Measurements from ENCODE around the gene GPR162. TPM values are rescaled to one million over a fixed set of nuclear protein-coding genes. Genes with fewer than 3 reads are reported as not detected.

GPR162 gene
- total and polyA plus RNA-seq, 7 donors = 0.50 to 2.8 (median 1.0) TPM

DNA sequence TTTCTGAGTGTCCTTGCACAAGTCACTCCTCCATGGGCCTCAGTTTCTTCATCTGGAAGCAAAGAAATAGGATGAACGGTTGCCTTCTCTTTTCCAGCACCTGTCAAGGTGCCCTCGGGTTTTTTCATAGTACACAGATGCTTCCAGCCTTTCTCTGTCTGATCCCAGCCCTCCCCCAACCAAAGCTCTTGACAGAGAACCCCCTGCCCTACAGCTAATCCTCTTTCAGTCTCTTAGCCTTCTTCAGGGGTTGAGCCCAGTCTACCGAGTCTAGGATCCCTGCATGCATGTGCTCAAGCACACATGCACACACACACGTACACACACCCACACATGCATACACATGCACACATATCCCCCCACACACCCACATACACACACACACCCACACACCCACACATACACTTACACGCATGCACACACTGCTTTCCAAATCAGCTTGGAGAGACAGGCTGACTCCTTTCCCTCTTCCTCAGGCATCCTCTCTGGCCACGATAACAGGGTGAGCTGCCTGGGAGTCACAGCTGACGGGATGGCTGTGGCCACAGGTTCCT is 24.8 kb downstream of the GPR162 start:
- Histone ChIP-seq H3K27ac (no peak overlapping the region), H3K4me3 (no peak overlapping the region), H3K9me3 (no peaks in the 10 kb centered on the region), H3K4me1 (no peaks in the 10 kb centered on the region), H3K27me3 (ENCODE audit: insufficient read depth in 3 of 3, low read length in 2 of 3) (no peaks in the 10 kb centered on the region), H3K36me3 (ENCODE audit: insufficient read depth in 1 of 2, low read depth in 1 of 2) (no peaks in the 10 kb centered on the region)
- ATAC-seq (no peak), DNase-seq (no peak)
- intact Hi-C loops (cut with DNase I) = no loop called here
- TF ChIP-seq, protein P1, sequence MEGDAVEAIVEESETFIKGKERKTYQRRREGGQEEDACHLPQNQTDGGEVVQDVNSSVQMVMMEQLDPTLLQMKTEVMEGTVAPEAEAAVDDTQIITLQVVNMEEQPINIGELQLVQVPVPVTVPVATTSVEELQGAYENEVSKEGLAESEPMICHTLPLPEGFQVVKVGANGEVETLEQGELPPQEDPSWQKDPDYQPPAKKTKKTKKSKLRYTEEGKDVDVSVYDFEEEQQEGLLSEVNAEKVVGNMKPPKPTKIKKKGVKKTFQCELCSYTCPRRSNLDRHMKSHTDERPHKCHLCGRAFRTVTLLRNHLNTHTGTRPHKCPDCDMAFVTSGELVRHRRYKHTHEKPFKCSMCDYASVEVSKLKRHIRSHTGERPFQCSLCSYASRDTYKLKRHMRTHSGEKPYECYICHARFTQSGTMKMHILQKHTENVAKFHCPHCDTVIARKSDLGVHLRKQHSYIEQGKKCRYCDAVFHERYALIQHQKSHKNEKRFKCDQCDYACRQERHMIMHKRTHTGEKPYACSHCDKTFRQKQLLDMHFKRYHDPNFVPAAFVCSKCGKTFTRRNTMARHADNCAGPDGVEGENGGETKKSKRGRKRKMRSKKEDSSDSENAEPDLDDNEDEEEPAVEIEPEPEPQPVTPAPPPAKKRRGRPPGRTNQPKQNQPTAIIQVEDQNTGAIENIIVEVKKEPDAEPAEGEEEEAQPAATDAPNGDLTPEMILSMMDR (IDR thresholded peaks at IDR 0.05) = no peak
- WGBS, 3 donors = 85 to 90% (median 86%) methylated on average over 7 of the region's 7 CpGs

DNA sequence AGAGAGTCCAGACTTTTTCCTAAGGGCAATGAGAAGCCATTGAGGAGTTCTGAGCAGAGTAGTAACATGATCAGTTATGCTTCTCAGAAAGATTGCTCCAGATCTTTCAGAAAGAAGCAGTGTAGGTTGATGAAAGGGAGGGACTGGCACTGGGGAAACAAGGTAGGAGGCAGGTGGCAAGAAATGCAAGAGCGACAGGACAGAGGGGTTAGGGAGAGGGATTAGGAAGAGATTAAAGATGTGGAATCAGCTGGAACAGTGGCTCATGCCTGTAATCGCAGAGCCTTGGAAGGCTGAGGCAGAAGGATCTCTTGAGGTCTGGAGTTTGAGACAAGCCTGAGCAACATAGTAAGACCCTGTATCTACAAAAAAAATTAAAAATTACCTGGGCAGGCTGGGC is 26.1 kb downstream of the GPR162 start:
- WGBS, 3 donors = 88 to 95% (median 93%) methylated on average over 2 of the region's 2 CpGs
- H3K27me3 ChIP-seq (ENCODE audit: insufficient read depth in 3 of 3, low read length in 2 of 3) = no peaks in the 10 kb centered on the region
- intact Hi-C loops (cut with DNase I) = no loop called here

DNA sequence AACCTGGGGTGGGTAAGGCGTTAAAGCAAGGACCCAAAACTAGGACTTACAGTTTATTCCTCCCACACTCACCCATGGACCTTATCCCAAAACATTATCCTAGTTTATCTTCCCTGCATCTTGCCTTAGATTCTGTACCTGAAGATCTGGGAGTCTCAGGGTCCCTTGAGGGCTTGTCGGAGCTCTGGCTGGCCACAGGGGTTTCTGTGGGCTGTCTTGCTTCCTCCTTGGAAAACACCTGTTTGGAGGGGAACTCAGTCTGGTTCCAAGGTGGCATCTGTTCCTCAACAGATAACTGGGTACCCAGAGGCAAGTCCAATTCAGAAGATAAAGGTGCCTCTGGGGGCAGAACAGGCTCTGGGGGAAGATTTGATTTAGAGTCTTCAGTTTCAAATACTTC is 27.8 kb downstream of the GPR162 start:
- Histone ChIP-seq H3K9me3 (no peaks in the 10 kb centered on the region), H3K4me3 (no peak overlapping the region), H3K27me3 (ENCODE audit: insufficient read depth in 3 of 3, low read length in 2 of 3) (no peaks in the 10 kb centered on the region), H3K27ac (no peak overlapping the region), H3K4me1 (peaks cover 14% of the 10 kb centered on the region), H3K36me3 (ENCODE audit: insufficient read depth in 1 of 2, low read depth in 1 of 2) (no peaks in the 10 kb centered on the region)
- 80 to 89% (median 88%) methylated on average over 2 of the region's 2 CpGs for WGBS, 3 donors
- ATAC-seq = no peak
- intact Hi-C loops (cut with DNase I) = no loop called here
- TF ChIP-seq, protein P1 (IDR thresholded peaks at IDR 0.05) = no peak
- DNase-seq = peak in 1 of 2 donors; percentile 36

More for the DNA sequence above, 26.1 kb downstream of the GPR162 start:
- TF ChIP-seq, protein P1 (IDR thresholded peaks at IDR 0.05) = no peak
- no peaks in the 10 kb centered on the region for H3K4me1 ChIP-seq
- H3K27ac ChIP-seq = no peak overlapping the region
- H3K9me3 ChIP-seq = no peaks in the 10 kb centered on the region
- H3K36me3 ChIP-seq (ENCODE audit: insufficient read depth in 1 of 2, low read depth in 1 of 2) = no peaks in the 10 kb centered on the region
- DNase-seq = no peak
- no peak for ATAC-seq
- H3K4me3 ChIP-seq = no peak overlapping the region

DNA sequence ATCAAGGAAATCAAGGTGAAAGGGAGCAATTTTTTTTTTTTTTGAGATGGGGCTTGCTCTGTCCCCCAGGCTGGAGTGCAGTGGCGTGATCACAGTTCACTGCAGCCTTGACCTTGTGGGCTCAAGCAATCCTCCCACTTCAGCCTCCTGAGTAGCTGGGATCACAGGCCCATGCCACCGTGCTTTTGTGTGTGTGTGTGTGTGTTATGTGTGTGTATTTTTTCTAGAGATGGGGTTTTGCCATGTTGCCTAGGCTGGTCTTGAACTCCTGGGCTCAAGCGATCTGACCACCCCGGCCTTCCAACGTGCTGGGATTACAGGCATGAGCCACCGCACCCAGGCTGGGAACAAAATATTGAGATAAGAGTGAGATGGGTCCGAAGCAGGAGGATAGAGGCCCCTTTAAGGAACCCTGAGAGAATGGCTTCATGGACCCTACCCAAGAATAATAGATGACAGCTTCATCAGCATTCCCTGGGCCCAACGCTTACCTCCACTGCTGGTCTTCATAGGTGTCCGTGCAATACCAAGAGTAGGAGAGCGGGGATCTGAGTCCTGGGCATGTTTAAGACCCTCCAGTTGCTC is 28.4 kb downstream of the GPR162 start:
- Histone ChIP-seq H3K4me1 (peaks cover 14% of the 10 kb centered on the region), H3K4me3 (no peak overlapping the region), H3K27me3 (ENCODE audit: insufficient read depth in 3 of 3, low read length in 2 of 3) (no peaks in the 10 kb centered on the region), H3K27ac (no peak overlapping the region), H3K9me3 (no peaks in the 10 kb centered on the region), H3K36me3 (ENCODE audit: insufficient read depth in 1 of 2, low read depth in 1 of 2) (peaks cover 0 to 6% of the 10 kb centered on the region in 2 donors)
- WGBS, 3 donors = 72 to 78% (median 75%) methylated on average over 10 of the region's 10 CpGs
- ATAC-seq (no peak), DNase-seq (peak in 1 of 2 donors; percentile 43)
- TF ChIP-seq, protein P1 (IDR thresholded peaks at IDR 0.05) = no peak
- intact Hi-C loops (cut with DNase I) = no loop called here

DNA sequence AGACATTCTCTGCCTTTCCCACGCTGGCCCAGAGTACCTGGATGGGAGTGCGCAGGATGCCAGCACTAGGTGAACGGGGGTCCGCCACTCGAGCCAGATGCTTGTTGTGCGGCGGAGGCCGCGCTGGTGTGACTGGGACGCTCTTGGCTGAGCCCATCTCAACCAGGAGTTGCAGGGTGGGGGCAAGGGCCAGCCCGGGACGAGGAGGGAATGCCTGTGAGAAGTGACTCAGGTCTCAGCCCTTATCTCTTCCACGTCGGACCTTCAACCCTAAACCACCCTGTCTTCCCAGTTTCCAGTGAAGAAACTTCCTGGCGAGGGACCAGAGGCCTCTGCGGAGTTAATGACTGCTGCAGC is 29.2 kb downstream of the GPR162 start:
- Histone ChIP-seq H3K27me3 (ENCODE audit: insufficient read depth in 3 of 3, low read length in 2 of 3) (no peaks in the 10 kb centered on the region), H3K36me3 (ENCODE audit: insufficient read depth in 1 of 2, low read depth in 1 of 2) (peaks cover 0 to 13% of the 10 kb centered on the region in 2 donors), H3K4me1 (peaks cover 14% of the 10 kb centered on the region), H3K4me3 (peak overlapping the region; percentile 85), H3K27ac (peak overlapping the region; percentile 98), H3K9me3 (no peaks in the 10 kb centered on the region)
- no peak for ATAC-seq
- DNase-seq = peak in 1 of 2 donors; percentile 72
- intact Hi-C loops (cut with DNase I) = no loop called here
- 19 to 22% (median 19%) methylated on average over 16 of the region's 16 CpGs for WGBS, 3 donors
- TF ChIP-seq, protein P1 (IDR thresholded peaks at IDR 0.05) = no peak

Measured in psoas muscle (tissue), 8 donors.